ENCODE data around the gene ARHGEF1.

ARHGEF1 gene

DNA sequence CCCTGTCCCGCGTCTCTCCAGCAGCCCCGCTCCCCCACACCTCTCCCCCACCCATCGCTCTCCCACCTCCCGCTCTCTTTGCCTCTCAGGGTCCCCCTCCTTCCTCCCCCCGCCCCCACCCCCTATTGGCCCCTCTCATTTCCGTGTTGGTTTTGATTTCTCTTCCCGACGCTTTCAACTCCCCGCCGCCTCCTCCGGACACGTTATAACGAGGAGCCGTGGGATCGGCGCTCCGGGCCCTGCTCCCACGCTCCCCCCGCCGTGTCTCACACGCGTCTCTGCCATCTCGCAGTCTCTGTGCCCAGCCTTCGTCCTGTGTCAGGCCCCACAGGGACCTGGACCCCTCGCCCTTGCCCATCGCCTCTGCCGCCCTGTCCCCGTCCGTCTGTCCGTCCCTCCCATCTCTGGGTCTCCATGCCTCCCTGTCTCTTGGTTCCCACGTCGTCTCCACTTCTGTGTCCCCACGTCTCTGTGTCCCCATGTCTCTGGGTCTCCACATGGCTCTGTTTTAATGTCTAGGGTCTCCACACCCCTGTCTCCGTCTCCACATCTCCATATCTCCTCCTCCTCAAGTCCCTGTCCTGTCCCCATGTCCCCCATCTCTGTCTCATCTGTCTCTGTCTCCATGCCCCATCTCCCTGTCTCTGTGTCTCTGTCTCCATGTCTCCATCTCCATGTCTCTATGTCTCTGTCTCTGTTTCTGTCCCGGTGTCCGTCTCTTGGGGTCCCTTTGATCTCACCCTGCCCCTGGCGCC, 32.2 kb downstream of the ARHGEF1 start:
- no peak overlapping the region for H3K4me3 ChIP-seq (ENCODE audit: low read depth, low read length)
- TF ChIP-seq, protein P1, sequence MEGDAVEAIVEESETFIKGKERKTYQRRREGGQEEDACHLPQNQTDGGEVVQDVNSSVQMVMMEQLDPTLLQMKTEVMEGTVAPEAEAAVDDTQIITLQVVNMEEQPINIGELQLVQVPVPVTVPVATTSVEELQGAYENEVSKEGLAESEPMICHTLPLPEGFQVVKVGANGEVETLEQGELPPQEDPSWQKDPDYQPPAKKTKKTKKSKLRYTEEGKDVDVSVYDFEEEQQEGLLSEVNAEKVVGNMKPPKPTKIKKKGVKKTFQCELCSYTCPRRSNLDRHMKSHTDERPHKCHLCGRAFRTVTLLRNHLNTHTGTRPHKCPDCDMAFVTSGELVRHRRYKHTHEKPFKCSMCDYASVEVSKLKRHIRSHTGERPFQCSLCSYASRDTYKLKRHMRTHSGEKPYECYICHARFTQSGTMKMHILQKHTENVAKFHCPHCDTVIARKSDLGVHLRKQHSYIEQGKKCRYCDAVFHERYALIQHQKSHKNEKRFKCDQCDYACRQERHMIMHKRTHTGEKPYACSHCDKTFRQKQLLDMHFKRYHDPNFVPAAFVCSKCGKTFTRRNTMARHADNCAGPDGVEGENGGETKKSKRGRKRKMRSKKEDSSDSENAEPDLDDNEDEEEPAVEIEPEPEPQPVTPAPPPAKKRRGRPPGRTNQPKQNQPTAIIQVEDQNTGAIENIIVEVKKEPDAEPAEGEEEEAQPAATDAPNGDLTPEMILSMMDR (conservative IDR thresholded peaks at IDR 0.05; ENCODE audit: low read depth, low read length), result no peak
- no peak for DNase-seq (ENCODE audit: low read depth)

DNA sequence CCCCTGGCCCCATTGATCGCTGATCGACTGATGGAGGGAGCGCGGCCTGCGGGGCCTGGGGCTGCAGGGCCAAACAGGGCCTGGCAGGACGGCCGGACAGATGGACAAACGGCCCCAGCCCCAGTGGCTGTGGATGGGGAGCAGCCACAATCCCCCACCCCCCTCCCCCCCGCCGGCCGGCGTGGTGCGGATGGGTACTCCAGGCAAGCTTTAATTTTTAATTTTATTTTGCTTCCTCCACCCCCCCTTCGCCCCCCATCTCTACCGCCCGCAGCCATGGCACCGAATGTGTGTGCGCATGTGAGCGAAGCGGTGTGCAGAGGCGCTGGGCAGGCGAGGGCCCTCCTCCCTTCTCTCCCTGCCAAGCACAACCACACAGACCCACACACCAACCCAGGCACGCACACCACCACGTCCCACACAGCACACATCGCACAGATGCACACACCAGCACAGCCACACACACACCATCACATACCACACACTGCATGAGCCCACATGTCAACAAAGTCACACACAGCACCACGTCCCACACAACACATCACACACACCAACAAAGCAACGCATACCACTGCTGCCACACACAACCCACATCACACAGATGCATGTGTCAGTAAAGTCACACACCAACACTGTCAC, 32.9 kb downstream of the ARHGEF1 start:
- H3K4me3 ChIP-seq (ENCODE audit: low read depth, low read length), result no peak overlapping the region
- no peak for DNase-seq (ENCODE audit: low read depth)
- TF ChIP-seq, protein P1 (conservative IDR thresholded peaks at IDR 0.05; ENCODE audit: low read depth, low read length), result no peak

DNA sequence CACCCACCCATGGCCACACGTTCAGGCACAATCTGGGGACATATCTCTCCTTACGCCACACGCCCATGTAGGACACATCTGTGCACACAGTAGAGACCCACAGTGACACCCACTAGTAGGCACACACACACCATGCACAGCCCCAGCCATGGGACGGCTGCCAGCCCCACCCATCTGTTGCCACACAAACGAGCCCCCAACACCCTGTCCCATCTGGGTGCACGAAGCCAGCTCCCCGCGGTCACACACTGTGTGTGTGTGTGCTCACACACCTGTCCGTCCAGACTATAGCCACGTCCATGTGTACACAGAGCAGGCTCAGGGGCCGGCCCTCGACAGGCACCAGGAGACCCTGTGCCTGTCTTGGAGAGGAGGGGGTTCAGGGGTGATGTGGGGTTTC, 34.7 kb downstream of the ARHGEF1 start:
- TF ChIP-seq, protein P1 (conservative IDR thresholded peaks at IDR 0.05; ENCODE audit: low read depth, low read length), result no peak
- DNase-seq (ENCODE audit: low read depth), result no peak
- H3K4me3 ChIP-seq (ENCODE audit: low read depth, low read length), result no peak overlapping the region

DNA sequence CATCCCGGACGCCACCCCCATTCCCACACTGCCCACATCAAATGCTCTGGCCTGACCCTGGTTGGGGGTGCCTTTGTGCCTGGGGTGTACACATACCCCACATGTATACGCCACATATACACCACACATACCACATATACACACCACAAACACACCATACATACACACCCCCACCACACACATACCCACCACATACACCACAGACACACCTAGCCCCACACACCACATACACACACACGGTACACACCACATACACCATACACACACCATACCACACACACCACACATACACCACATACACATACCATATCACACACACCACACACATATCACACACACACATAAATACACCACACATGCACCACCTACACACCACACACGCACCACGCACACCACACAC, 35.1 kb downstream of the ARHGEF1 start:
- DNase-seq (ENCODE audit: low read depth), result no peak
- no peak overlapping the region for H3K4me3 ChIP-seq (ENCODE audit: low read depth, low read length)
- TF ChIP-seq, protein P1 (conservative IDR thresholded peaks at IDR 0.05; ENCODE audit: low read depth, low read length), result no peak

DNA sequence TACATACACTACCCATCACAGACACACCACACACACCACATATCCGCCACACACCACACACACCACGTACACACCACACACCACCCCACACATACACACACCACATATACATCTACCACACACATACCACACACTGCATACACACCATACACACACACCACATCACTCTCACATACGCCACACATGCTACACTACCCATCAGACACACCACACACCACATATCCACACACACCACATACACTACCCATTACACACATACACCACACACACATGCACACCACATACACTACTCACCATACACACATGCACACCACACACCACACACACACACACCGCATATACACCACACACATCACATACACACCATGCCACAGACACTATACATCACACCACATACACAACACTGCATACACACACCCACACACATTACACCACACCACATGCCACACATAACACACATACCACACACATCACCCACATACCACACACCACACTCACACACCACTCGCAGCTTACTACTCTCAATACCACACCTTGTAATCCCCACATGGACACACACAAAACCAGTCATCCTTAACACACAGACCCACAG, 35.8 kb downstream of the ARHGEF1 start:
- H3K4me3 ChIP-seq (ENCODE audit: low read depth, low read length), result no peak overlapping the region
- TF ChIP-seq, protein P1 (conservative IDR thresholded peaks at IDR 0.05; ENCODE audit: low read depth, low read length), result no peak
- peak; percentile 30 for DNase-seq (ENCODE audit: low read depth)

DNA sequence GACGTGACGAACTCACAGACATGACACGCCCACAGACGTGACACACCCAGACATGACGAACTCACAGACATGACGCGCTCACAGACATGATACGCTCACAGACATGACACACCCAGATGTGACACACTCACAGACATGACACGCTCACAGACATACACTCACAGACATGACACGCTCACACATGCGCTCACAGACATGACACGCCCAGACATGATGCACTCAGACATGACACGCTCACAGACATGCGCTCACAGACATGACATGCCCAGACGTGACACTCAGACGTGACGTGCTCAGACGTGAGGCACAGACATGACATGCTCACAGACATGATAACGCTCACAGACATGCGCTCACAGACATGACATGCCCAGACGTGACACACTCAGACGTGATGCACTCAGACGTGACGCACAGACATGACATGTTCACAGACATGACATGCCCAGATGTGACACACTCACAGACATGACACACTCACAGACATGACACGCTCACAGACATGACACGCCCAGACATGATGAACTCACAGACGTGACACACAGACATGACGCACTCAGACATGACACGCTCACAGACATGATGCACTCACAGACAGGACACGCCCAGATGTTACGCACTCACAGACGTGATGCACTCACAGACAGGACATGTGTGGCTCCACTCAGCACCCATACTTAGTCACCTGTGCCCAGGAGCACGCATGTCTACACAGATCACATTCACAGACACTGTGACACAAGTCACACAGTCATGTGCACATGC, 37.1 kb downstream of the ARHGEF1 start:
- no peak for DNase-seq (ENCODE audit: low read depth)
- TF ChIP-seq, protein P1 (conservative IDR thresholded peaks at IDR 0.05; ENCODE audit: low read depth, low read length), result no peak
- no peak overlapping the region for H3K4me3 ChIP-seq (ENCODE audit: low read depth, low read length)

Data from choroid plexus epithelial cell (primary cell).